ENCODE results near the gene SPA17. TPM values are rescaled to one million over a fixed set of nuclear protein-coding genes. Genes with fewer than 3 reads are reported as not detected.

The SPA17 gene
- polyA plus RNA-seq, 1 donor from 2014 or later, result 19.1 TPM

DNA sequence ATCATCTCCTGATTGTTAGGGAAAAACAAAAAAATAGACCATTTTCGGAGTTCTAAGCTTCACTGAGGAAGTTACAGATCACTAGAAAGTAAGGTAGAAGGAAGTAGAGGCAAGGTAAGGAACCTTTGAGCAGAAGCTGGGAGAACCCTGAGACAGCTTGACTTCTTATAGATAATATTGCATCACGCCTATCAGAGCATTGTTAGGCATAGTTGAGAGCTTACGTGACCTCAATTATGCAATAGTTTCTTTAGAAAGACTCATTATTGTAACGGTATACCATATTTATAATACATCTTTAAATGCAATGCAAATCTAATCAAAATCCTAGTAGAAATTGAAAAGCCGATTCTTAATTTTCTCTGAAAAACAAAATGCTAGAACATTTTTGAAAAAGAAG is 46.2 kb upstream of the SPA17 start:
- Histone ChIP-seq H2AFZ (ENCODE audit: low read depth, low read length) (no peak overlapping the region), H3F3A (ENCODE audit: insufficient read depth, low read length, poor library complexity, severe bottlenecking) (no peaks in the 10 kb centered on the region), H4K20me1 (ENCODE audit: insufficient read depth) (no peaks in the 10 kb centered on the region), H3K79me2 (replicated peaks; ENCODE audit: insufficient read depth, low read length) (peaks cover 26% of the 10 kb centered on the region), H3K9me2 (ENCODE audit: insufficient read depth, low read length) (no peaks in the 10 kb centered on the region), H3K27ac (ENCODE audit: low read length) (no peak overlapping the region), H3K27me3 (ENCODE audit: insufficient read depth, low read depth, low read length) (no peaks in the 10 kb centered on the region), H3K36me3 (ENCODE audit: insufficient read depth, low read length) (peaks cover 14% of the 10 kb centered on the region), H3K4me2 (ENCODE audit: low read length) (no peak overlapping the region), H3K4me3 (ENCODE audit: low read length) (no peak overlapping the region), H3K9ac (ENCODE audit: low read length) (no peak overlapping the region), H3K9me3 (ENCODE audit: low read length) (no peaks in the 10 kb centered on the region)
- TF ChIP-seq, protein P1, sequence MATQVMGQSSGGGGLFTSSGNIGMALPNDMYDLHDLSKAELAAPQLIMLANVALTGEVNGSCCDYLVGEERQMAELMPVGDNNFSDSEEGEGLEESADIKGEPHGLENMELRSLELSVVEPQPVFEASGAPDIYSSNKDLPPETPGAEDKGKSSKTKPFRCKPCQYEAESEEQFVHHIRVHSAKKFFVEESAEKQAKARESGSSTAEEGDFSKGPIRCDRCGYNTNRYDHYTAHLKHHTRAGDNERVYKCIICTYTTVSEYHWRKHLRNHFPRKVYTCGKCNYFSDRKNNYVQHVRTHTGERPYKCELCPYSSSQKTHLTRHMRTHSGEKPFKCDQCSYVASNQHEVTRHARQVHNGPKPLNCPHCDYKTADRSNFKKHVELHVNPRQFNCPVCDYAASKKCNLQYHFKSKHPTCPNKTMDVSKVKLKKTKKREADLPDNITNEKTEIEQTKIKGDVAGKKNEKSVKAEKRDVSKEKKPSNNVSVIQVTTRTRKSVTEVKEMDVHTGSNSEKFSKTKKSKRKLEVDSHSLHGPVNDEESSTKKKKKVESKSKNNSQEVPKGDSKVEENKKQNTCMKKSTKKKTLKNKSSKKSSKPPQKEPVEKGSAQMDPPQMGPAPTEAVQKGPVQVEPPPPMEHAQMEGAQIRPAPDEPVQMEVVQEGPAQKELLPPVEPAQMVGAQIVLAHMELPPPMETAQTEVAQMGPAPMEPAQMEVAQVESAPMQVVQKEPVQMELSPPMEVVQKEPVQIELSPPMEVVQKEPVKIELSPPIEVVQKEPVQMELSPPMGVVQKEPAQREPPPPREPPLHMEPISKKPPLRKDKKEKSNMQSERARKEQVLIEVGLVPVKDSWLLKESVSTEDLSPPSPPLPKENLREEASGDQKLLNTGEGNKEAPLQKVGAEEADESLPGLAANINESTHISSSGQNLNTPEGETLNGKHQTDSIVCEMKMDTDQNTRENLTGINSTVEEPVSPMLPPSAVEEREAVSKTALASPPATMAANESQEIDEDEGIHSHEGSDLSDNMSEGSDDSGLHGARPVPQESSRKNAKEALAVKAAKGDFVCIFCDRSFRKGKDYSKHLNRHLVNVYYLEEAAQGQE (IDR thresholded peaks at IDR 0.05; ENCODE audit: borderline replicate concordance), result no peak
- TF ChIP-seq SMC3 (conservative IDR thresholded peaks at IDR 0.05; ENCODE audit: poor library complexity) (no peak), MXI1 (conservative IDR thresholded peaks at IDR 0.05; ENCODE audit: poor library complexity, severe bottlenecking) (no peak), EZH2 (IDR thresholded peaks at IDR 0.05; ENCODE audit: borderline replicate concordance, insufficient read depth, low read length, poor library complexity, severe bottlenecking) (no peak), POLR2AphosphoS5 (IDR thresholded peaks at IDR 0.05) (no peak), TAF1 (IDR thresholded peaks at IDR 0.05; ENCODE audit: low read depth) (no peak), RAD21 (conservative IDR thresholded peaks at IDR 0.05) (no peak), EP300 (conservative IDR thresholded peaks at IDR 0.05; ENCODE audit: poor library complexity, severe bottlenecking) (no peak)
- TF ChIP-seq, protein P2, sequence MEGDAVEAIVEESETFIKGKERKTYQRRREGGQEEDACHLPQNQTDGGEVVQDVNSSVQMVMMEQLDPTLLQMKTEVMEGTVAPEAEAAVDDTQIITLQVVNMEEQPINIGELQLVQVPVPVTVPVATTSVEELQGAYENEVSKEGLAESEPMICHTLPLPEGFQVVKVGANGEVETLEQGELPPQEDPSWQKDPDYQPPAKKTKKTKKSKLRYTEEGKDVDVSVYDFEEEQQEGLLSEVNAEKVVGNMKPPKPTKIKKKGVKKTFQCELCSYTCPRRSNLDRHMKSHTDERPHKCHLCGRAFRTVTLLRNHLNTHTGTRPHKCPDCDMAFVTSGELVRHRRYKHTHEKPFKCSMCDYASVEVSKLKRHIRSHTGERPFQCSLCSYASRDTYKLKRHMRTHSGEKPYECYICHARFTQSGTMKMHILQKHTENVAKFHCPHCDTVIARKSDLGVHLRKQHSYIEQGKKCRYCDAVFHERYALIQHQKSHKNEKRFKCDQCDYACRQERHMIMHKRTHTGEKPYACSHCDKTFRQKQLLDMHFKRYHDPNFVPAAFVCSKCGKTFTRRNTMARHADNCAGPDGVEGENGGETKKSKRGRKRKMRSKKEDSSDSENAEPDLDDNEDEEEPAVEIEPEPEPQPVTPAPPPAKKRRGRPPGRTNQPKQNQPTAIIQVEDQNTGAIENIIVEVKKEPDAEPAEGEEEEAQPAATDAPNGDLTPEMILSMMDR (IDR thresholded peaks at IDR 0.05; ENCODE audit: poor library complexity, severe bottlenecking), result no peak

DNA sequence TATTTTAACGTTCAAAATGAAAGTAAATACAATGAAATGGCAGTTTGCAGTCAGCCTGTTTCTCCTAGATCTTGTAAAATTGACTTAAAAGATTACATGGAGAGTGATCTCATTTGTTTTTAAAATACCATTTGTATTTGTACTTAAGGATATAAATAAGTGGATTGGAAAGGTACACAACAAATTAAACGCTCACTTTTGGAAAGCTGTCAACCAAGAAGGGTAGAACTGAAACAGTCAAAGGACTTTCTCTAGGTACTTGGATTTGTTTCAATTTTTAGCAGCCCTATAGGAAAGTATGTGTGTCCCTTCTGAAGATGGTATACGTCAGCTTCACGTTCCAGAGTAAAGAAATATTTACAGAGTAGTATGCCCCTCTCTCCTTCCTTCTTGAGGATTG is 43.7 kb upstream of the SPA17 start:
- Histone ChIP-seq H3K27me3 (ENCODE audit: insufficient read depth, low read depth, low read length) (no peaks in the 10 kb centered on the region), H3F3A (ENCODE audit: insufficient read depth, low read length, poor library complexity, severe bottlenecking) (no peaks in the 10 kb centered on the region), H2AFZ (ENCODE audit: low read depth, low read length) (no peak overlapping the region), H3K4me3 (ENCODE audit: low read length) (no peak overlapping the region), H3K27ac (ENCODE audit: low read length) (no peak overlapping the region), H3K36me3 (ENCODE audit: insufficient read depth, low read length) (peaks cover 20% of the 10 kb centered on the region), H3K9me3 (ENCODE audit: low read length) (no peaks in the 10 kb centered on the region), H3K79me2 (replicated peaks; ENCODE audit: insufficient read depth, low read length) (peaks cover 6% of the 10 kb centered on the region), H3K9ac (ENCODE audit: low read length) (no peak overlapping the region), H3K9me2 (ENCODE audit: insufficient read depth, low read length) (no peaks in the 10 kb centered on the region), H3K4me2 (ENCODE audit: low read length) (no peak overlapping the region), H4K20me1 (ENCODE audit: insufficient read depth) (no peaks in the 10 kb centered on the region)
- no peak for TF ChIP-seq EP300 (conservative IDR thresholded peaks at IDR 0.05; ENCODE audit: poor library complexity, severe bottlenecking)
- TF ChIP-seq RAD21 (conservative IDR thresholded peaks at IDR 0.05), result no peak
- no peak for TF ChIP-seq MXI1 (conservative IDR thresholded peaks at IDR 0.05; ENCODE audit: poor library complexity, severe bottlenecking)
- TF ChIP-seq, protein P2 (IDR thresholded peaks at IDR 0.05; ENCODE audit: poor library complexity, severe bottlenecking), result no peak
- TF ChIP-seq SMC3 (conservative IDR thresholded peaks at IDR 0.05; ENCODE audit: poor library complexity), result no peak
- TF ChIP-seq POLR2AphosphoS5 (IDR thresholded peaks at IDR 0.05), result no peak
- TF ChIP-seq, protein P1 (IDR thresholded peaks at IDR 0.05; ENCODE audit: borderline replicate concordance), result no peak
- no peak for TF ChIP-seq TAF1 (IDR thresholded peaks at IDR 0.05; ENCODE audit: low read depth)
- no peak for TF ChIP-seq EZH2 (IDR thresholded peaks at IDR 0.05; ENCODE audit: borderline replicate concordance, insufficient read depth, low read length, poor library complexity, severe bottlenecking)
